ENCODE measurements around the gene IL1RL1.

DNA sequence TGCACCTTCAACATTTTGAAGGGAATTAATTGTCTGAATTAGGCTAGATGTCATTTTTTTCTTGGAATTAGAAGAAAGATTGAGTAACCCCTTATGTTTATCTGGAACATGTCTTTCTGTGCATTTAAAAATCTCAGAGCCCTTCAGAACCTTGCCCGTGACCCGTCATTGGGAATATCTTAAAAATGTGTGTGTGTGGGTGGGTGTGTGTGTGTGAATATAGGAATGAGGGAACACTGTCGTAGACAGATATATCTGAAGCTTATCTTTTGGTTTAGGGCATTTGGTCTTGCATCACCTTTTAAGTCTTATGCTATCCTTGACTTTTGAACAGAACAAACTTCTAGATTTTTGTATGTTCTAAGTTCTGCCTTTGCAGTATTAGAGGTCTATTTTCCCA is 13.5 kb upstream of the IL1RL1 start:
- TF ChIP-seq, protein P1, sequence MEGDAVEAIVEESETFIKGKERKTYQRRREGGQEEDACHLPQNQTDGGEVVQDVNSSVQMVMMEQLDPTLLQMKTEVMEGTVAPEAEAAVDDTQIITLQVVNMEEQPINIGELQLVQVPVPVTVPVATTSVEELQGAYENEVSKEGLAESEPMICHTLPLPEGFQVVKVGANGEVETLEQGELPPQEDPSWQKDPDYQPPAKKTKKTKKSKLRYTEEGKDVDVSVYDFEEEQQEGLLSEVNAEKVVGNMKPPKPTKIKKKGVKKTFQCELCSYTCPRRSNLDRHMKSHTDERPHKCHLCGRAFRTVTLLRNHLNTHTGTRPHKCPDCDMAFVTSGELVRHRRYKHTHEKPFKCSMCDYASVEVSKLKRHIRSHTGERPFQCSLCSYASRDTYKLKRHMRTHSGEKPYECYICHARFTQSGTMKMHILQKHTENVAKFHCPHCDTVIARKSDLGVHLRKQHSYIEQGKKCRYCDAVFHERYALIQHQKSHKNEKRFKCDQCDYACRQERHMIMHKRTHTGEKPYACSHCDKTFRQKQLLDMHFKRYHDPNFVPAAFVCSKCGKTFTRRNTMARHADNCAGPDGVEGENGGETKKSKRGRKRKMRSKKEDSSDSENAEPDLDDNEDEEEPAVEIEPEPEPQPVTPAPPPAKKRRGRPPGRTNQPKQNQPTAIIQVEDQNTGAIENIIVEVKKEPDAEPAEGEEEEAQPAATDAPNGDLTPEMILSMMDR (conservative IDR thresholded peaks at IDR 0.05; ENCODE audit: low read depth, low read length), result no peak
- TF ChIP-seq EZH2phosphoT487 (IDR thresholded peaks at IDR 0.05; ENCODE audit: borderline replicate concordance, low read length), result no peak
